ENCODE results near the gene NEDD9.

NEDD9 gene

GRCh38 chr6:11217360-11218101 is 14.9 kb downstream of the NEDD9 start:
- DNase-seq, result no peak

- no peak for DNase-seq
Measured at GRCh38 chr6:11215773-11216172, 16.7 kb downstream of the NEDD9 start.

DNA sequence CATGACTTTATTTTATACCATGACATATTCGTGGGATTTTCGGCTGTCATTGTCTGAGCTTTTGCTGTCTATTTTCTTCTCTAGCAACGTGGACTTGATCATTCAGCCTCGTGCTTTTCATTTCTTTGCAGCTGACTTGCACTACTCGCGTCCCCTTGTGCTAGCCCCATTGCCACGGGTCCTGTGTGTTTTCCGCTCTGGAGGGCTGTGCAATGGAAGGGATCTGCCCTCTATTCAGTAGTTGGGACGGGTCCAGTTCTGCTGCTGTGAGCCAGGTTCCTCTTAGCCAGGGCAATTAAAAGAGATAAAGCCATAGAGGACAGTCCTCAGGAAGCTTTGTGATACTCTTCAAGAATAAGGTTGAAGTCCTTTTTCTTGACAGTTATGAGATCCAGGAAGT is 17.6 kb downstream of the NEDD9 start:
- no peak for DNase-seq

DNA sequence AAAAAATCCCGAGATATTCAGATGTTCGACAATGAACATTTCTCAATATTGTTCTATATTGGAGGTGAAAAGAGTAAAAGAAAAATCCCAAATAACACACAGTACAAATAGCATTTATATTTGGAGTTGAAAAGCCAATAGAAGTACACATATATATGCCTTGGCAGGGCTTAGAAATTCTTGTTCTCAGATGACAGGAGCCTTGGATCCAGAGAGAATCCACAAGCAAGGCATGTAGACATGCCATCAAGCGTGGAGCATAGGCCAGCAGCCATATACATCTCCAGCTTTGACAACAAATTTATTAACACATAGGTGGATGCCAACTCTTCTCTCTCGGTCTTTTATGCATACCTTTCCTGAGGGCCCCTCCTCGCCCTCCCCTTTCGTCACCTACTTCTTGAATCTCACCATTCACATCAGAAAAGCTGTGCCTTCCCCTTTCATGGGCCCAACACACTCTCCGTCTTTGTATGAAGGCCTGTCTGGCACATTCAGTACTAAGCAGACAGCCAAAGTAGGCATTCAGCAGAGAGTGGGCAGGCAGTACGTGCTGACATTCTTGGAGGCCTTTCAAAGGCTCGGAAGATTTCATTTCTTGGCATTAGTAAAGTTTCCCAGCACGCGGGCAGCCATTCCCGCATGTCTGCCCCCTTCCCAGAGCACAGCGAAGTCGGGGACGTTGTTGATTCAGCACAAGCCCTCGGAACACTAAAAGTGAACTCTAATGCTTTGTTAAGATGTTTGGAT is 18.2 kb downstream of the NEDD9 start:
- DNase-seq, result no peak

GRCh38 chr6:11213422-11214021 is 18.9 kb downstream of the NEDD9 start:
- no peak for DNase-seq

DNA sequence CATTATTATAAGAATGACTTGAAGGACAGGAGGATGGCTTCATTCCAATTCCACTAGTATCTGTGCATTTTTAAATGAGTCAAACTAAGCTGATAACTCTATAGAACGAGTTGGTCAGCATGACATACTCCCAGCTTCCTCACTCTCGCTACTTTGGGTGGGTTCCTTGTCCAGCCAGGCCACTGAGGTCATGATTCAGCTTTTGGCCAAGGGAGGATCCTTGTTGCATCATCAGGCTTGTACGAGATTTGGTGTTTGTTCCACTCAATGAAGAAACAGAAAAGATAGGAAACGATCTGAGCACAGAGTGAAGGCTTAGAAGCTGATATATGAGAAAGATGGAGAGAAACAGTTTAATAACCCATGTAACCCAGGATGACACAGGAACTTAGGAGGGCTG is 19.8 kb downstream of the NEDD9 start:
- no peak for DNase-seq

DNA sequence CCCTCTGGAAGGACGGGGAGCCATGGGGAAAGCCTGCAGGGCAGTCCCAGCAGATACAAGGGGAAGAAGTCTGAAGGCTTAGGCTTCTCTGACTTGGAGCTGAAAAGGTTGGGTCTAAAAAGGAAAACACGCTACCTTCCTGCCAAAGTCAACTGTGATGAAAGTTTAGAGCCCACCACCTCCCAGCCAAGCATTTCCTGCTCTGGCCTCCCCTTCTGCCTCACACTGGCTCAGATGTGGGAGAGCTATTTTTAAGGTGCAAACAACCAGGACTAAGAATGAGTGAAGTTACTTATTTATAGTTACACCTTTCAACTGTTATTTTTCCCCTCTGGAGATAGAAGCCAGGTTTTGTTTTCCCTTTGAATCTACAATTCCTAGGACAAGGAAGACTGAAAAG is 21.2 kb downstream of the NEDD9 start:
- DNase-seq, result no peak

DNA sequence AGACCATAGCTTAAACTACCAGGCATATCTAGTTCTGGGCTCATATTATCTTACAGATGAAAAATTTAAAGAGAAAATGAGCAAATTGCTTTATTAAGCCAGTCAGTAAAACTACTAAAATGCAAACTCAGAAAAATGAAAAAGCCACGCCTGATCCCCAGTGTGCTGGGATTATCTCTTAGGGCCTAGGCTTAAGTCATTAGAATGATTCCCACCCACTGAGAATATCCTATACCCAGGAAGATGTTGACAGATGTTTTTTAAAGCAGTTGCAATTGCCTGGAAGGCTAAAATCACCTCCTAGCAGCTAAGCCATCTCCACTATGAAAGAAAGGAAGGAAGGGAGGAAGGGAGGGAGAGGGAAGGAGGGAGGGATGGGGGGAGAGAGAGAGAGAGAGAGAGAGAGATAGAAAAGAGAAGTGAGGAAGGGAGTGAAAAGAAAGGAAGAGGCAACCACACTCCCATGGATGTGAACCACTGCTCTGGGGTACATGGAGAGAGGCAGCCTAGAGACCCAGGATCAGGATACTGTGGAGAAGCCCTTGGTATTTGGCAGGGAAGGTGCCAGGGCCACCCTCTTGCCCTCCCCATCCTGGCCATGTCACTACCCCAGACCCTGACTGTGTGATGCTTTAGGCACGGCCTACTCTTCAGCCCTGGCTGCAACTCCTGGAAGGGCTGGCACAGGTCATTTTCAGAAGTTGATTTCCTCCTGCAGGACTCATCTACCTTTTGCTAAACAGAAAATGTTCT is 21.9 kb downstream of the NEDD9 start:
- no peak for DNase-seq

DNA sequence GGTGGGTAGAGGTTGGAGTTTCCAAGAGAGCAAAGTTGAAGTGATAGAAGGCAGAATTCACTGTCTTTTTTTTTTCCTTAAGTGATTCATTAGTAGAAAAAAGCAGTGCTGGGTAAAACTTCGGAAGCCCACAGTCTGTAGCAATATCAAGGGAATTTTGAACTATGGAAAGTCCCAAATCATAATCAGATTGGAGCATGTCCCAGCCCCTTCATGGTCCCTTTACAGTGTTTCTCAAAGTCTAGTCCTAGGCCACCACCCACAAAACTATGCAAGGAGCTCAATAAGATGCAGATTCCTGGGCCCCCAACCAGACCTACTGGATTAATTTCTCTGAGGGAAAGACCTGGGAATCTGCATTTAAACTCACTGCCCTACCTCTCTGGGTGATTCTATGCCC is 22.6 kb downstream of the NEDD9 start:
- no peak for DNase-seq

GRCh38 chr6:11209369-11209768 is 23.1 kb downstream of the NEDD9 start:
- no peak for DNase-seq

DNA sequence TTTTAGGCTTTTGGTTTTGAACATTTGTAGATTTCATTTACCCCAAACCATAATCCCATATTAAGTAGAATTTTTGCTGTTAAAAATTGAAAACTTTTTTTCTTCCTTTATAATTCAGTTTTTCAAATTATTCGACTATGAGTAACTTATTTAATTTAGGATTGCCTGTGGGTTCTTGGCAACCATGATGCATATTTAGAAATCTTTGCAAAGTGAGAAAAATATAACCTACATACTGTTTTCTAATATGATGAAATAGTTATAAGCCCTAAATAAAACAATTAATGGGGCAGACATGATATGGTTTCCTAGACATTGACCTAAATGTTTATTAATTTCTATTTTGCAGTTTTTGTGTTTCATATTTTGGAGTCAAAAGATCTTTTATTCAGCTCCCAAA is 23.6 kb downstream of the NEDD9 start:
- no peak for DNase-seq

DNA sequence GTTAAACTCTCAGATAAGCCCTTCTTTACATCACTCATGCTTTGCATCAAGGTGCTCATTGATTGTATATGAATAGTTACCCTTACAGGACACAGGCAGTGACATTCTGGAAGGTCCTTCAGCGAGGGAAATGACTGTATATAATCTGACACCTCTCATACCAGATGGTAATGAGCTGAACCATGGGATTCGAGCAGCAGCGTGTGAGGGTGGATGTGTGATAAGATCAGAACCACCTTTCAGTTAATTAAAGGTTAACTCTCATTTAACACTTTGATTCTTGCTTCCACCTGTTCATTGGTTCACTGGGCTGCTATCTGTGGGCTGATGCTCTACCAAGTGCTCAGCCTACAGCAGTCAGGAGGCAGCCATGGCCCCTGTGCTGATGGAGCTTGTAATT is 24.2 kb downstream of the NEDD9 start:
- no peak for DNase-seq

DNA sequence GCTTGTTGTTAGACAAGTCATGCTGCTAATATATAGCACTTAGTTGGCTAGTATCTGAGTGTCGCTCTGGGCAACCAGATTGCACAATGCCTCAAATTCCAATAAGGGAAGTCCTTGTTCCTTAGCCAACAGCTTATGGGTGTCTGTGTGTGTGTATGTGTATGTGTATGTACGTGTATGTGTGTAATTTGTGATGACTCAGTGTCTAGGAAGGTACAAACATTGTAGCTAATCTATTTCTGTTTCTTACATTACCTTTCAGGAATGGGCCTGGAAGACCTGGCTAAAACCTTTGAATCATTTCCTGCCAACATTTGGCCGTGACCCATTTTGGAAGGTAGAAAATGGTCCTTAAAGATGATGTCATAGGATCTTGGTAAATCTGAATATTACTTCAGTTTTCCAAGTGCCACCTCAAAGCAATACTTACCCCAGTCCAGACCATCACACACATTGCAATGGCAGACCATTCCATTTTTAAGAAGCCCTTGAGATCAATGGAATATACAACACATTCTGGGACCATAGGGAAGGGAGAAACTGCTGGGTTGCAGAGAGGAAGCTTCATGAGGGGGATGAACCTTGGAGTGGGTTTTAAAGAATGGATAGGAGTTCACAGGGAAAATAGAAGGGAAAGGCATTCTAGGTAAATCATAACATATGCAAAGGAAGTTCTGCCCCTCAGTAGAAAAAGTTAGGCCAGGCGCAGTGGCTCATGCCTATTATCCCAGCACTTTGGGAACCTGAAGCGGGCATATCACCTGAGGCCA is 25.1 kb downstream of the NEDD9 start:
- DNase-seq, result no peak

DNA sequence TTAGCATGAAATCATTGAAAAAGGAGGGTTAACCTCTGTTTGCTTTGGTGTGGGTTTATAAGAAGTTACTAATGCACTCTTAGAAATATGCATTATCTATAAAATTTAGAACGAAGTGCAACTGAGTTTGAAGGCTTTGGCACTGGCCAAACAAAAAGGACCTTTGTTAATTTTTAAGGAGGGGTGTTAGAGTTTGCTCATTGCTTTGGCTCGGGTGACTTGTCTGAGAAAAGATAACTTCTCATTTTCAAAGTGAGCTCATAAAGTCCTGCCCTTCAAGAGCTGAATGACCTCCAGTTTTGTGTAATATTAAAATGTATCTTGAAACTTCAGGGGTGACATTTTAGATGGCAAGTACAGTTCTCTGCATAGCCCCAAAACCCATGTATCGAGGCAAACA is 25.9 kb downstream of the NEDD9 start:
- no peak for DNase-seq

- no peak for DNase-seq
Measured at GRCh38 chr6:11204794-11205366, 27.6 kb downstream of the NEDD9 start.

DNA sequence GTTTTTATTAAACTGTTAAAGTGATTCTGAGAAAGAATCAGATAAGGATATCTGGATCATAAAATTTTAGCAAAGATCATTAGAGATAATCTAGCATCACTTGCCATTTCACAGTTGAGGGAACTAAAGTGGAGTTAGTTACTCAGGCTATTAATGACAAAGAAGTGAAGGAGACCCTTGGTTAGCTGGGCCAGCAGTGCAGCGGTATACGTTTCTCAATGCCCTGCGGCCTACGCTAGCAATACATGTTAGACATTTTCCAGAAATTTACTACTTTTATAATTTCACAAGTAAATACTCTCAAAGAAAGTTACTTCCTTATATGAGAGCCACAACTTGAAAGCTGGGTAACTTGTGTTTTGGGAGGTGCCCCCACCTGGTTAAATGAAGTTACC is 28.5 kb downstream of the NEDD9 start:
- DNase-seq, result no peak

- DNase-seq, result no peak
Measured at GRCh38 chr6:11203306-11204004, 29.0 kb downstream of the NEDD9 start.

DNA sequence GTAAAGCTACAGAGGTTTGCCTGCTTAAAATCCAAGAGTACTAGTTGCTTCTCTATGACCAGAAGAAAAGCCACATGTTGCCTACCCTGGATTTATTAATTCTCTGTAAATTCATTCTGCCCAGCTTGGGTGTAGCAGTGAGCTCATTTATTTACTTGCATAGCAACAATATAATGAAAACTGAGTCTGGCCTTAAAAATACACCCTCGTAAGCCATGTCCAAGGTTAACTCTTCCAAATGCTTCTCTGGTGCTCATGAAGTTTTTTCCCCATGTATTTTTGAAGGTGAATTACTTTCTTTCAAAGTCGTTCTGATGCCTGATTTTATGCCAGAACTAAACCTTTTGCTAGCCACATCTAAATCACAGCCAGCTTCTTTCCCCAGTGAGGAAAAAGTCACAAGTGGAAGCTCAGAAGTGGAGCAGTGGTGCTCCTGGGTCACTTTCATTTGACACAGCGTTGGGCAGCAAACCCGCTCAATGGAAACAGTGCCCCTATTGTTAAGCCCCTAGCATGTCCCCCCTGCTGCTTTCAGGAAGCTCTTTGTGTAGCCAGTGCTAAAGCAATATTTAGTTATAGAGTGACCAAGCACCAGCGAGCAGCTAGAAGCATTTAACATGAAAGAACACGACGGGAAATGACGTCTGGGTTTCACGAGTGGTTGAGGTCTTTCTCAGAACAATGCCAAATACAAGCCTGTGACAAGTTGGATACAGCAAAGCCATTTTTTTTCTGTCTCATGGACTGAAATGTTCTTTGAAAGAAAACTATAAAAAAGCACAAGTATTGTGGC is 29.8 kb downstream of the NEDD9 start:
- no peak for DNase-seq

GRCh38 chr6:11201772-11202512 is 30.5 kb downstream of the NEDD9 start:
- DNase-seq, result no peak

- no peak for DNase-seq
Measured at GRCh38 chr6:11201015-11201414, 31.5 kb downstream of the NEDD9 start.

Measured in NCI-H1930 (cell line).